Neural cell (in vitro differentiated cells): ENCODE measurements around the gene AKR1B1. TPM values are rescaled to one million over a fixed set of nuclear protein-coding genes. Genes with fewer than 3 reads are reported as not detected.

Experiments
- H2AFZ ChIP-seq: fragments of 200-600, 300-800 bp; sonication (generic), shearing (Covaris generic); 2 replicates; pipeline ENCODE4 v1.6.0; 2014; ENCODE audit warnings: low read depth, mild to moderate bottlenecking, antibody characterized with exemption, low read length, moderate library complexity
- H3F3A ChIP-seq: fragments of 200-600 bp; shearing (Covaris generic); 2 replicates; pipeline ENCODE4 v1.6.1; 2016; ENCODE audit warnings: mild to moderate bottlenecking, moderate library complexity, mixed read lengths, antibody characterized with exemption, low read length; ENCODE audit not compliant: insufficient read depth, poor library complexity, severe bottlenecking
- H3K27ac ChIP-seq: fragments of 200-600, 300-800 bp; sonication (generic), shearing (Covaris generic); 2 replicates; pipeline ENCODE4 v1.5.1; 2014; ENCODE audit warnings: mild to moderate bottlenecking, low read length, moderate library complexity
- H3K27me3 ChIP-seq: fragments of 300-800, 200-600 bp; sonication (generic), shearing (Covaris generic); 2 replicates; pipeline ENCODE4 v1.6.0; 2014; ENCODE audit warnings: mild to moderate bottlenecking, low read depth, low read length, moderate library complexity; ENCODE audit not compliant: insufficient read depth
- H3K36me3 ChIP-seq: fragments of 300-800, 200-600 bp; sonication (generic), shearing (Covaris generic); 2 replicates; pipeline ENCODE4 v1.5.1; 2014; ENCODE audit warnings: mild to moderate bottlenecking, antibody characterized with exemption, low read length, moderate library complexity; ENCODE audit not compliant: insufficient read depth
- H3K4me2 ChIP-seq: fragments of 300-800, 200-600 bp; sonication (generic), shearing (Covaris generic); 2 replicates; pipeline ENCODE4 v1.6.0; 2014; ENCODE audit warnings: mild to moderate bottlenecking, low read length
- H3K4me3 ChIP-seq: fragments of 300-800, 200-600 bp; sonication (generic), shearing (Covaris generic); 2 replicates; pipeline ENCODE4 v1.5.1; 2014; ENCODE audit warnings: mild to moderate bottlenecking, low read length, moderate library complexity
- H3K79me2 ChIP-seq: fragments of 200-600 bp; shearing (Covaris generic); replicated peaks from 2 replicates; pipeline ENCODE4 v1.6.0; 2014; ENCODE audit warnings: mild to moderate bottlenecking, low read length, moderate library complexity; ENCODE audit not compliant: insufficient read depth
- H3K9ac ChIP-seq: fragments of 300-800, 200-600 bp; sonication (generic), shearing (Covaris generic); 2 replicates; pipeline ENCODE4 v1.6.1; 2016; ENCODE audit warnings: mild to moderate bottlenecking, low read length, mixed read lengths
- H3K9me2 ChIP-seq: fragments of 200-600 bp; shearing (Covaris generic); 2 replicates; pipeline ENCODE4 v1.6.1; 2016; ENCODE audit warnings: mild to moderate bottlenecking, low read length, mixed read lengths; ENCODE audit not compliant: insufficient read depth
- H3K9me3 ChIP-seq: fragments of 200-600, 300-800 bp; sonication (generic), shearing (Covaris generic); 2 replicates; pipeline ENCODE4 v1.6.1; 2016; ENCODE audit warnings: mild to moderate bottlenecking, mixed run types, low read length, moderate library complexity, mixed read lengths
- H4K20me1 ChIP-seq: fragments of 200-600 bp; shearing (Covaris generic); 2 replicates; pipeline ENCODE4 v1.6.1; 2016; ENCODE audit warnings: mild to moderate bottlenecking, mixed run types; ENCODE audit not compliant: insufficient read depth
- CTCF ChIP-seq: fragments of 450-650 bp; IDR thresholded peaks from 2 replicates; pipeline ENCODE4 v1.5.1; 2014; ENCODE audit warnings: antibody characterized with exemption, mild to moderate bottlenecking, moderate library complexity; ENCODE audit not compliant: poor library complexity, severe bottlenecking
- EP300 ChIP-seq: fragments of 450-650 bp; conservative IDR thresholded peaks from 2 replicates; pipeline ENCODE4 v1.6.1; 2014; ENCODE audit warnings: antibody characterized with exemption, mild to moderate bottlenecking, moderate library complexity; ENCODE audit not compliant: poor library complexity, severe bottlenecking
- EZH2 ChIP-seq: fragments of 200-600, 300-800 bp; shearing (Covaris generic), sonication (generic); IDR thresholded peaks from 2 replicates; pipeline ENCODE4 v1.6.1; 2014; ENCODE audit warnings: antibody characterized with exemption, low read length, borderline replicate concordance, mild to moderate bottlenecking; ENCODE audit not compliant: insufficient read depth, poor library complexity, severe bottlenecking
- MXI1 ChIP-seq: fragments of 450-650 bp; conservative IDR thresholded peaks from 2 replicates; pipeline ENCODE4 v1.6.1; 2014; ENCODE audit warnings: antibody characterized with exemption, mild to moderate bottlenecking; ENCODE audit not compliant: poor library complexity, severe bottlenecking
- POLR2AphosphoS5 ChIP-seq: IDR thresholded peaks from 2 replicates; pipeline ENCODE4 v1.6.1; 2012
- RAD21 ChIP-seq: fragments of 450-650 bp; conservative IDR thresholded peaks from 2 replicates; pipeline ENCODE4 v1.6.1; 2014; ENCODE audit warnings: antibody characterized with exemption, mild to moderate bottlenecking, moderate library complexity
- REST ChIP-seq: IDR thresholded peaks from 2 replicates; pipeline ENCODE4 v1.6.1; 2012; ENCODE audit warnings: borderline replicate concordance
- SMC3 ChIP-seq: fragments of 450-650 bp; conservative IDR thresholded peaks from 2 replicates; pipeline ENCODE4 v1.6.1; 2014; ENCODE audit warnings: antibody characterized with exemption, mild to moderate bottlenecking, moderate library complexity; ENCODE audit not compliant: poor library complexity
- TAF1 ChIP-seq: IDR thresholded peaks from 2 replicates; pipeline ENCODE4 v1.6.1; 2012; ENCODE audit warnings: low read depth
- polyA plus RNA-seq: library from polyadenylated mRNA; depleted of rRNA; stranded (reverse); fragments of >200 nt; gene quantifications from 2 replicates; pipeline ENCODE4 v1.2.3, GENCODE V29; 2014

AKR1B1 gene
- polyA plus RNA-seq, 1 donor from 2014 or later: 202 TPM

- H4K20me1 ChIP-seq: no peaks in the 10 kb centered on the region
- no peak for TF ChIP-seq POLR2AphosphoS5
- TF ChIP-seq CTCF: no peak
- no peak for TF ChIP-seq REST
- no peak for TF ChIP-seq MXI1
- TF ChIP-seq EZH2: no peak
- no peak for TF ChIP-seq RAD21
- TF ChIP-seq TAF1: no peak
- TF ChIP-seq EP300: no peak
- TF ChIP-seq SMC3: no peak
- H3K4me2 ChIP-seq: no peak overlapping the region
These were observed 64.8 kb downstream of the AKR1B1 start for GRCh38 chr7:134394056-134394455.

More at GRCh38 chr7:134394056-134394455, 64.8 kb downstream of the AKR1B1 start:
- Histone ChIP-seq H3K9me2 (no peaks in the 10 kb centered on the region), H2AFZ (no peak overlapping the region), H3K9ac (no peak overlapping the region), H3K4me3 (no peak overlapping the region), H3K27ac (no peak overlapping the region), H3K36me3 (no peaks in the 10 kb centered on the region), H3K27me3 (no peaks in the 10 kb centered on the region), H3K9me3 (no peaks in the 10 kb centered on the region), H3K79me2 (no peaks in the 10 kb centered on the region), H3F3A (no peaks in the 10 kb centered on the region)

Other genes starting within 250 kb of the AKR1B1 start
- gene SLC35B4, start 142.2 kb downstream of the AKR1B1 start, polyA plus RNA-seq: 27.3 and 30.1 TPM in 2 replicates
- gene AKR1B10, start 68.5 kb upstream of the AKR1B1 start, polyA plus RNA-seq: not detected in 2 replicates
- not detected in 2 replicates for gene AKR1B15, start 90.0 kb upstream of the AKR1B1 start, polyA plus RNA-seq
- 47.5 and 57.4 TPM in 2 replicates for gene BPGM, start 187.8 kb upstream of the AKR1B1 start, polyA plus RNA-seq